Stimulated activated CD4-positive, alpha-beta T cell treated with anti-CD3 and anti-CD28 coated beads, Interleukin-12 subunit alpha, Interleukin-12 subunit beta, amount 100 ng/mL, for 24 hours (primary cell): Measurements from ENCODE around the gene PSORS1C2.
"Not testable (repeated sequence)": the region's sequence is repeated elsewhere in the genome, so short reads cannot be mapped to it uniquely, and the experiment has no call there.

ENCODE experiments used
- DNase-seq, 2 experiments: peaks; one replicate each; pipeline ENCODE4 v3.0.0-alpha.2; 2020; ENCODE audit warnings: low read depth in 2 of 2

PSORS1C2 gene

GRCh38 chr6:31138982-31139381, at the start of gene PSORS1C2:
Gene PSORS1C2, minus strand, starts transcription at chr6:31139066. Its CDS starts 40 bp downstream, at chr6:31139026.
- no peak for DNase-seq

- no peak for DNase-seq
Measured at GRCh38 chr6:31187780-31188194, 48.9 kb upstream of the PSORS1C2 start.

- no peak for DNase-seq
Measured at GRCh38 chr6:31186052-31186734, 47.3 kb upstream of the PSORS1C2 start.

- not testable (repeated sequence) for DNase-seq
Measured at GRCh38 chr6:31185695-31186051, 46.8 kb upstream of the PSORS1C2 start.

GRCh38 chr6:31183859-31184258, 45.0 kb upstream of the PSORS1C2 start:
- not testable (repeated sequence) for DNase-seq

GRCh38 chr6:31183287-31183686, 44.4 kb upstream of the PSORS1C2 start:
- DNase-seq: not testable (repeated sequence)

- peak in 1 of 2 experiments; percentile 25 for DNase-seq
Measured at GRCh38 chr6:31180500-31180899, 41.6 kb upstream of the PSORS1C2 start.

GRCh38 chr6:31179896-31180295, 41.0 kb upstream of the PSORS1C2 start:
- DNase-seq: no peak

GRCh38 chr6:31179042-31179386, 40.1 kb upstream of the PSORS1C2 start:
- no peak for DNase-seq

- no peak for DNase-seq
Measured at GRCh38 chr6:31178143-31179041, 39.5 kb upstream of the PSORS1C2 start.

- no peak for DNase-seq
Measured at GRCh38 chr6:31175971-31176370, 37.1 kb upstream of the PSORS1C2 start.

GRCh38 chr6:31174378-31174777, 35.5 kb upstream of the PSORS1C2 start:
- no peak for DNase-seq

GRCh38 chr6:31173406-31173805, 34.5 kb upstream of the PSORS1C2 start:
- DNase-seq: no peak

- DNase-seq: no peak
Measured at GRCh38 chr6:31172973-31173384, 34.1 kb upstream of the PSORS1C2 start.

GRCh38 chr6:31171931-31172905, 33.4 kb upstream of the PSORS1C2 start:
- no peak for DNase-seq

GRCh38 chr6:31170987-31171671, 32.3 kb upstream of the PSORS1C2 start:
- DNase-seq: no peak

GRCh38 chr6:31170600-31170881, 31.7 kb upstream of the PSORS1C2 start, which contains the start of gene POU5F1:
Gene POU5F1, minus strand, starts transcription at chr6:31170682. Its CDS starts 62 bp downstream, at chr6:31170620.
- DNase-seq: no peak

GRCh38 chr6:31169858-31170599, 31.2 kb upstream of the PSORS1C2 start:
- DNase-seq: not testable (repeated sequence)

- no peak for DNase-seq
Measured at GRCh38 chr6:31169123-31169857, 30.4 kb upstream of the PSORS1C2 start.

- DNase-seq: no peak
Measured at GRCh38 chr6:31168606-31169005, 29.7 kb upstream of the PSORS1C2 start.
